ENCODE results near the gene UNC119B.

DNA sequence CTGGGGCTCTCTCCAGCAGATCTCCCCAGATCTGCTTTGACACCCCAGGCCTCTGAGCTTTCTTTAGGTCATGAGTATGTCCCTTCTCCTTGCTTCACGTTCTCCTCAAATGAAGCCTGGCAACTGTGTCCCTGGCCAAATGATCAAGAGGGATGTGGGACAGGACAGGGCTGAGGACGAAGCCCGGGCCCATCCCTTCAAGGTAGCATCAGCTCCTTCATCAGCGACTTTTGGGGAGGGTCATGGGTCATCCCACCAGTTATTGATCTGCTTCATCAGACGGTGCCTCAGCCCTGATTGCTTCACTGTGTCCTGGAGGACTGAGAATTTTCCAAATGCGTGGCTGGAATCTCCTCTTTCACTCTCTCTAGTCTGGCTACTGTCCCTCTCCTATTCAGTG, 47.7 kb downstream of the UNC119B start:
- TF ChIP-seq POLR2AphosphoS5 (IDR thresholded peaks at IDR 0.05; ENCODE audit: low read depth, low read length) (no peak), SIN3A (IDR thresholded peaks at IDR 0.05; ENCODE audit: borderline replicate concordance, insufficient read depth, low read length) (no peak)

Data from PFSK-1 (cell line).